ENCODE measurements around the gene OR1I1. TPM values are rescaled to one million over a fixed set of nuclear protein-coding genes. Genes with fewer than 3 reads are reported as not detected.

OR1I1 gene
- total RNA-seq, 1 donor from 2014 or later = not detected

GRCh38 chr19:15116856-15117255, 34.8 kb downstream of the OR1I1 start:
- intact Hi-C loops (cut with micrococcal nuclease) = no loop called here

GRCh38 chr19:15118248-15118647, 36.2 kb downstream of the OR1I1 start:
- intact Hi-C loops (cut with micrococcal nuclease) = no loop called here

GRCh38 chr19:15118789-15119494, 36.9 kb downstream of the OR1I1 start:
- intact Hi-C loops (cut with micrococcal nuclease) = no loop called here

GRCh38 chr19:15120135-15121026, 38.4 kb downstream of the OR1I1 start:
- intact Hi-C loops (cut with micrococcal nuclease) = no loop called here

- intact Hi-C loops (cut with micrococcal nuclease) = no loop called here
Measured at GRCh38 chr19:15122331-15123030, 40.5 kb downstream of the OR1I1 start.

GRCh38 chr19:15123031-15123890, 41.2 kb downstream of the OR1I1 start:
- intact Hi-C loops (cut with micrococcal nuclease) = no loop called here

GRCh38 chr19:15123900-15124299, 41.9 kb downstream of the OR1I1 start:
- intact Hi-C loops (cut with micrococcal nuclease) = loop anchor here (2.0 kb wide), 2 partner anchors 325 to 987 kb away; partner anchors contain the start of genes ASF1B and WIZ

- intact Hi-C loops (cut with micrococcal nuclease) = loop anchor here (1.0 to 2.0 kb wide), 4 partner anchors 254 to 988 kb away; partner anchors contain the start of genes ASF1B and WIZ
Measured at GRCh38 chr19:15124572-15125231, 42.7 kb downstream of the OR1I1 start.

GRCh38 chr19:15125232-15126067, 43.4 kb downstream of the OR1I1 start:
- intact Hi-C loops (cut with micrococcal nuclease) = loop anchor here (1.0 to 2.0 kb wide), 4 partner anchors 253 to 989 kb away; partner anchors contain the start of genes ASF1B and WIZ

- intact Hi-C loops (cut with micrococcal nuclease) = no loop called here
Measured at GRCh38 chr19:15126131-15126910, 44.3 kb downstream of the OR1I1 start.

GRCh38 chr19:15128162-15128770, 46.3 kb downstream of the OR1I1 start:
- intact Hi-C loops (cut with micrococcal nuclease) = no loop called here

- intact Hi-C loops (cut with micrococcal nuclease) = no loop called here
Measured at GRCh38 chr19:15129856-15130585, 48.0 kb downstream of the OR1I1 start.

- intact Hi-C loops (cut with micrococcal nuclease) = no loop called here
Measured at GRCh38 chr19:15136234-15136954, 54.4 kb downstream of the OR1I1 start.

GRCh38 chr19:15137777-15138176, 55.8 kb downstream of the OR1I1 start:
- intact Hi-C loops (cut with micrococcal nuclease) = no loop called here

- intact Hi-C loops (cut with micrococcal nuclease) = no loop called here
Measured at GRCh38 chr19:15138427-15138826, 56.4 kb downstream of the OR1I1 start.

- intact Hi-C loops (cut with micrococcal nuclease) = no loop called here
Measured at GRCh38 chr19:15141143-15141542, 59.1 kb downstream of the OR1I1 start.

- intact Hi-C loops (cut with micrococcal nuclease) = no loop called here
Measured at GRCh38 chr19:15142313-15142712, 60.3 kb downstream of the OR1I1 start.
